H1 (cell line): ENCODE measurements around the gene CAPN14. TPM values are rescaled to one million over a fixed set of nuclear protein-coding genes. Genes with fewer than 3 reads are reported as not detected.

ENCODE experiments used
- CTCF ChIA-PET: fragments of 300-600 bp; sonication (Branson Sonifier 250); formaldehyde crosslinking; loops from one replicate; lab custom pipeline; 2021; ENCODE audit not compliant: partially characterized antibody; lab: Charles Lee
- POLR2A ChIA-PET: fragments of 300-600 bp; sonication (Branson Sonifier 250); formaldehyde crosslinking; loops from one replicate; lab custom pipeline; 2021; ENCODE audit warnings: inconsistent platforms; ENCODE audit not compliant: partially characterized antibody; lab: Charles Lee
- DNase-seq, 2 experiments: peaks; one replicate each; pipeline versions ENCODE4 v3.0.0 to v3.0.0-alpha.2; 2010 to 2022; ENCODE audit warnings: low spot score in 2 of 2, low read depth in 1 of 2, mixed read lengths in 1 of 2
- FAIRE-seq: peaks from 2 replicates; lab custom pipeline; 2011; peaks lifted over from hg19 to GRCh38; lab: Jason Lieb, UNC
- H2AFZ ChIP-seq: 2 replicates; pipeline ENCODE4 v1.8.1; 2012; ENCODE audit warnings: low read length, inconsistent platforms
- H2AK5ac ChIP-seq: 2 replicates; pipeline ENCODE4 v1.6.1; 2013; ENCODE audit warnings: low read depth, low read length
- H2BK120ac ChIP-seq: replicated peaks from 2 replicates; pipeline ENCODE3; 2013; ENCODE audit warnings: low read depth, low read length, inconsistent platforms
- H2BK12ac ChIP-seq: 2 replicates; pipeline ENCODE4 v1.6.1; 2013; ENCODE audit warnings: low read depth, low read length
- H2BK15ac ChIP-seq: 2 replicates; pipeline ENCODE4 v1.6.1; 2013; ENCODE audit warnings: low read length
- H2BK20ac ChIP-seq: 2 replicates; pipeline ENCODE4 v1.6.1; 2013; ENCODE audit warnings: low read length
- H2BK5ac ChIP-seq: 2 replicates; pipeline ENCODE4 v1.6.1; 2013; ENCODE audit warnings: low read depth, low read length
- H3K14ac ChIP-seq: 2 replicates; pipeline ENCODE4 v1.6.1; 2013; ENCODE audit warnings: inconsistent platforms; ENCODE audit not compliant: insufficient read length
- H3K18ac ChIP-seq: 2 replicates; pipeline ENCODE4 v1.6.1; 2013; ENCODE audit warnings: low read length; ENCODE audit errors: extremely low read depth
- H3K23ac ChIP-seq: 2 replicates; pipeline ENCODE4 v1.6.1; 2013; ENCODE audit warnings: inconsistent platforms; ENCODE audit not compliant: insufficient read length
- H3K23me2 ChIP-seq: 2 replicates; pipeline ENCODE4 v1.6.1; 2013; ENCODE audit warnings: low read depth, low read length
- H3K27ac ChIP-seq: 2 replicates; pipeline ENCODE4 v1.6.1; 2011; ENCODE audit warnings: low read depth, low read length, inconsistent platforms
- H3K27me3 ChIP-seq, 4 experiments: replicated peaks in 1 of 4; 1 replicate in 1 of 4; 2 replicates in 3 of 4; pipeline versions ENCODE4 v1.6.1 to v1.8.1; 2011 to 2013; ENCODE audit warnings: low read length in 3 of 4, mild to moderate bottlenecking in 3 of 4, inconsistent platforms in 2 of 4, mixed read lengths in 2 of 4, moderate library complexity in 1 of 4; ENCODE audit not compliant: control insufficient read depth in 3 of 4, insufficient read depth in 3 of 4; ENCODE audit errors: extremely low read depth in 1 of 4
- H3K36me3 ChIP-seq, 4 experiments: 2 replicates each; pipeline versions ENCODE4 v1.6.1 to v1.8.1; 2011 to 2013; ENCODE audit warnings: mild to moderate bottlenecking in 4 of 4, low read length in 3 of 4, moderate library complexity in 2 of 4, control low read depth in 1 of 4, inconsistent platforms in 1 of 4; ENCODE audit not compliant: insufficient read depth in 4 of 4, control insufficient read depth in 2 of 4
- H3K4ac ChIP-seq: replicated peaks from 2 replicates; pipeline ENCODE3; 2013; ENCODE audit warnings: low read length, low read depth, mixed read lengths, inconsistent platforms; ENCODE audit not compliant: insufficient read length
- H3K4me1 ChIP-seq, 4 experiments: replicated peaks in 1 of 4; 1 replicate in 1 of 4; 2 replicates in 3 of 4; pipeline versions ENCODE4 v1.6.1 to v1.8.1; 2011 to 2013; ENCODE audit warnings: low read length in 3 of 4, inconsistent platforms in 2 of 4, mixed read lengths in 1 of 4; ENCODE audit not compliant: insufficient read depth in 4 of 4, control insufficient read depth in 3 of 4
- H3K4me2 ChIP-seq, 2 experiments: 2 replicates each; pipeline versions ENCODE4 v1.6.1 to v1.8.1; 2011 to 2013; ENCODE audit warnings: low read depth in 2 of 2, low read length in 2 of 2, control low read depth in 1 of 2, inconsistent platforms in 1 of 2, mild to moderate bottlenecking in 1 of 2; ENCODE audit not compliant: insufficient read depth in 1 of 2
- H3K4me3 ChIP-seq, 4 experiments: fragments of 200-600, 300-600 bp in 1 of 4; sonication (generic), shearing (Covaris generic), sonication (Bioruptor Twin) in 1 of 4; 2 replicates each; pipeline versions ENCODE4 v1.5.1 to v1.8.1; 2011 to 2016; ENCODE audit warnings: low read length in 4 of 4, low read depth in 3 of 4, control low read depth in 2 of 4, inconsistent platforms in 2 of 4, mild to moderate bottlenecking in 2 of 4, mixed read lengths in 1 of 4, moderate library complexity in 1 of 4; ENCODE audit not compliant: insufficient read depth in 2 of 4; ENCODE audit errors: extremely low read depth in 1 of 4
- H3K56ac ChIP-seq: replicated peaks from 2 replicates; pipeline ENCODE3; 2013; ENCODE audit warnings: low read depth, mild to moderate bottlenecking, mixed read lengths, low read length, inconsistent platforms; ENCODE audit not compliant: insufficient read length
- H3K79me1 ChIP-seq: 2 replicates; pipeline ENCODE4 v1.6.1; 2013; ENCODE audit warnings: low read depth, low read length, control low read depth
- H3K79me2 ChIP-seq, 2 experiments: 2 replicates each; pipeline versions ENCODE4 v1.6.1 to v1.8.1; 2012 to 2013; ENCODE audit warnings: low read length in 2 of 2, mild to moderate bottlenecking in 2 of 2, inconsistent platforms in 1 of 2; ENCODE audit not compliant: insufficient read depth in 2 of 2, control insufficient read depth in 1 of 2
- H3K9ac ChIP-seq, 4 experiments: replicated peaks in 1 of 4; 1 replicate in 1 of 4; 2 replicates in 3 of 4; pipeline versions ENCODE4 v1.6.1 to v1.8.1; 2011 to 2013; ENCODE audit warnings: low read depth in 3 of 4, low read length in 3 of 4, control low read depth in 2 of 4, mild to moderate bottlenecking in 2 of 4, moderate library complexity in 2 of 4, inconsistent platforms in 1 of 4; ENCODE audit errors: extremely low read depth in 1 of 4
- H3K9me3 ChIP-seq, 2 experiments: 2 replicates each; pipeline versions ENCODE4 v1.6.1 to v1.8.1; 2012 to 2013; ENCODE audit warnings: mild to moderate bottlenecking in 2 of 2, moderate library complexity in 2 of 2, control low read depth in 1 of 2, inconsistent platforms in 1 of 2, low read depth in 1 of 2, low read length in 1 of 2, mixed read lengths in 1 of 2; ENCODE audit not compliant: insufficient read depth in 2 of 2
- H4K20me1 ChIP-seq, 2 experiments: replicated peaks in 1 of 2; 2 replicates each; pipeline versions ENCODE3 to v1.8.1; 2011 to 2013; ENCODE audit warnings: inconsistent platforms in 2 of 2, low read length in 2 of 2, mild to moderate bottlenecking in 1 of 2; ENCODE audit not compliant: insufficient read depth in 2 of 2, control insufficient read depth in 1 of 2
- H4K5ac ChIP-seq: 2 replicates; pipeline ENCODE4 v1.6.1; 2013; ENCODE audit warnings: low read length, low read depth, mixed read lengths, inconsistent platforms; ENCODE audit not compliant: insufficient read length
- H4K8ac ChIP-seq: 2 replicates; pipeline ENCODE4 v1.8.0; 2013; ENCODE audit warnings: mild to moderate bottlenecking, moderate library complexity, low read length, inconsistent platforms; ENCODE audit not compliant: insufficient read depth; ENCODE audit errors: extremely low read depth
- H4K91ac ChIP-seq: replicated peaks from 2 replicates; pipeline ENCODE3; 2013; ENCODE audit warnings: low read length, mixed read lengths, inconsistent platforms; ENCODE audit not compliant: insufficient read length
- BCL11A ChIP-seq, 2 experiments: IDR thresholded peaks; one replicate each; pipeline ENCODE4 v1.6.1; 2011; ENCODE audit warnings: low read depth in 2 of 2, low read length in 2 of 2, mild to moderate bottlenecking in 2 of 2
- BRCA1 ChIP-seq: IDR thresholded peaks from 2 replicates; pipeline ENCODE4 v1.6.1; 2012; ENCODE audit warnings: low read depth, low read length, improper control_type of control experiment
- EGR1 ChIP-seq: IDR thresholded peaks from 2 replicates; pipeline ENCODE4 v1.6.1; 2011; ENCODE audit warnings: low read depth, low read length, borderline replicate concordance
- POU5F1 ChIP-seq: IDR thresholded peaks from 2 replicates; pipeline ENCODE4 v1.6.1; 2011; ENCODE audit warnings: low read depth, mild to moderate bottlenecking, low read length, moderate library complexity
- RNF2 ChIP-seq: fragments of 200-900, 300-1000 bp; sonication (generic); IDR thresholded peaks from 2 replicates; pipeline ENCODE4 v1.7.1; 2016; ENCODE audit warnings: borderline replicate concordance, low read depth, mild to moderate bottlenecking, antibody characterized with exemption, low read length; ENCODE audit not compliant: poor library complexity, severe bottlenecking; ENCODE audit errors: missing control alignments
- SIRT6 ChIP-seq: IDR thresholded peaks from one replicate; pipeline ENCODE4 v1.7.1; 2012; ENCODE audit warnings: low read length, inconsistent platforms
- SIX5 ChIP-seq: IDR thresholded peaks from 2 replicates; pipeline ENCODE4 v1.6.1; 2011; ENCODE audit warnings: mild to moderate bottlenecking, low read depth, low read length
- SP4 ChIP-seq: IDR thresholded peaks from 2 replicates; pipeline ENCODE4 v1.6.1; 2012; ENCODE audit warnings: low read length, inconsistent platforms
- TEAD4 ChIP-seq: IDR thresholded peaks from 2 replicates; pipeline ENCODE4 v1.6.1; 2012; ENCODE audit warnings: low read depth, low read length, inconsistent platforms, mixed read lengths
- YY1 ChIP-seq: IDR thresholded peaks from 2 replicates; pipeline ENCODE4 v1.6.1; 2011; ENCODE audit warnings: low read depth, mild to moderate bottlenecking, low read length
- WGBS, 2 experiments: shearing (Covaris generic) in 1 of 2; methylation state at CpG; one replicate each; pipeline versions ENCODE4 v1.1.6 to v1.1.7; 2013 to 2015; ENCODE audit warnings: low lambda C conversion rate in 2 of 2, mixed read lengths in 2 of 2, inconsistent platforms in 1 of 2, low coverage in 1 of 2, missing lambda C conversion rate in 1 of 2; ENCODE audit not compliant: insufficient replicate concordance in 2 of 2, insufficient coverage in 1 of 2, insufficient read length in 1 of 2; ENCODE audit errors: extremely low coverage in 1 of 2, missing lambda C conversion rate in 1 of 2; 5-methylcytosine and 5-hydroxymethylcytosine counted together
- polyA plus RNA-seq, 7 experiments: library from polyadenylated mRNA; depleted of rRNA in 3 of 7; stranded (reverse) in 5 of 7; unstranded in 2 of 7; fragments of >200 nt in 5 of 7; fragments of 200-250 nt in 2 of 7; gene quantifications; 1 replicate in 5 of 7; 2 replicates in 1 of 7; 4 replicates in 1 of 7; pipeline versions ENCODE4 v1.2.1 to v1.2.3, GENCODE V29; 2011 to 2013; ENCODE audit warnings: missing spikeins in 2 of 7, mixed read lengths in 2 of 7
- total RNA-seq: library from RNA; stranded (reverse); fragmentation: NEBNext Ultra II Directional; extraction: Animal tissue kit (Norgen Biotek cat#: 25700); gene quantifications from 2 replicates; pipeline ENCODE4 v1.2.1, GENCODE V29; 2021

Gene CAPN14
- total and polyA plus RNA-seq, 2 of the 8 experiments (the other 6 are each of a cell fraction or from before 2014, with no cell fraction given), result 0.07 TPM; not detected in 1

GRCh38 chr2:31230751-31231150, 13.4 kb upstream of the CAPN14 start:
- Histone ChIP-seq H2AFZ (no peak overlapping the region), H3K4me2 (no peak overlapping the region), H3K56ac (no peak overlapping the region), H3K9me3 (no peaks in the 10 kb centered on the region), H4K8ac (no peak overlapping the region), H4K20me1 (no peaks in the 10 kb centered on the region), H2BK120ac (no peak overlapping the region), H4K5ac (no peak overlapping the region), H3K23ac (no peak overlapping the region), H2BK12ac (no peak overlapping the region), H3K9ac (no peak overlapping the region), H3K79me1 (no peaks in the 10 kb centered on the region), H2BK5ac (no peak overlapping the region), H2AK5ac (no peak overlapping the region), H4K91ac (no peak overlapping the region), H2BK15ac (no peak overlapping the region), H3K23me2 (peaks cover 5% of the 10 kb centered on the region; the same call in 1 of the 2 replicates), H3K4ac (no peak overlapping the region), H3K36me3 (no peaks in the 10 kb centered on the region), H3K4me3 (no peak overlapping the region), H3K27me3 (peaks cover 0 to 8% (median 5%) of the 10 kb centered on the region in 4 experiments; a peak in 4 of 7 replicates), H3K79me2 (no peaks in the 10 kb centered on the region), H3K4me1 (peaks cover 4 to 6% (median 4%) of the 10 kb centered on the region in 4 experiments; a peak in 5 of 7 replicates), H3K27ac (no peak overlapping the region), H3K14ac (no peak overlapping the region), H3K18ac (no peak overlapping the region), H2BK20ac (no peak overlapping the region)
- CTCF ChIA-PET, result no interaction called here
- POLR2A ChIA-PET, result no interaction called here
- no peak for FAIRE-seq
- no peak for DNase-seq
- 100% methylated on average over 3 of the region's 3 CpGs; no CpG with 5 or more reads in 1 of the 2 experiments for WGBS, 2 experiments
- TF ChIP-seq RNF2 (no peak), SIX5 (no peak), EGR1 (no peak), POU5F1 (no peak), SP4 (no peak), YY1 (no peak), TEAD4 (no peak), SIRT6 (no peak), BCL11A (IDR thresholded peaks at IDR 0.05; ENCODE audit: low read depth in 2 of 2, low read length in 2 of 2) (no peak), BRCA1 (no peak)
